Measurements from ENCODE around the gene PDHB. TPM values are rescaled to one million over a fixed set of nuclear protein-coding genes. Genes with fewer than 3 reads are reported as not detected.

The PDHB gene
- total and polyA plus RNA-seq, 2 of the 13 experiments (the other 11 are each of a cell fraction or from before 2014, with no cell fraction given) = 108 to 153 TPM

DNA sequence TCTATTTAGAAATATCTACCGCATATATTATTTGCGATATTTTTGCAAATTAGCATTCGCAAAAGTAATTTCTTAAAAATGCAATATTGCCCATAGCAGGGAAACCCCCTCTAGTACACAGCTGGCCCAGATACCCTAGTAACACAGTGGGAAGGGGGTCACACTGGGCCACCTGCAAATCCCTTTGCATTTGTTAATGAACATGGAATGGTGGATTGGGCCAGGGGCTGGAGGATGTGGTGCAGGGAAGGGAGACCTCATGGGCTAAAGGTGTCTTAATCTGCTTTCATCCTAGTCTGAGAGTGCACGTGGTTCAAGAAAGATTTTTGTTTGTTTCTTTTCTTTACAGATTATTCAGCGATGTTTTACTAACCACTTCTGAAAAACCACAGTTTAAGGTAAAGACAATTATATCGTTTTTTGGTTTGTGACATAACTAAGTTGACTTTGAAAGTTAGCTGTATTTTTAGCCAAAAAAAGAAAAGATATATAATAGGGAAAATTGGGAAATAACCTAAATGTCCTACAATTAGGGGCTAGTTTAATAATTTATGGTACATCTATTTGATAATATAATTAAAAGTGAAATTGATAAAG, 30.0 kb downstream of the PDHB start:
- H2AFZ ChIP-seq (ENCODE audit: low read length) = no peak overlapping the region
- in situ Hi-C loops (cut with HindIII; ENCODE audit: extremely low pct_ligation_motif_present, low pct_unique_long_range_greater_than_20kb) = no loop called here
- H3K27me3 ChIP-seq (ENCODE audit: control insufficient read depth in 1 of 2, insufficient read depth in 2 of 2, low read length in 2 of 2) = no peaks in the 10 kb centered on the region
- no peak overlapping the region for H3K9ac ChIP-seq (ENCODE audit: insufficient read depth, low read depth, low read length)
- no peak overlapping the region for H3K4me3 ChIP-seq (replicated peaks in 1 of 3; ENCODE audit: insufficient read depth in 1 of 3, low read depth in 2 of 3, low read length in 3 of 3)
- H4K20me1 ChIP-seq (ENCODE audit: insufficient read depth, low read length) = no peaks in the 10 kb centered on the region
- ChIA-PET CTCF (ENCODE audit: low intra/inter-chr PET ratio, low total read pairs) (no interaction called here), POLR2A (no interaction called here)
- H3K9me3 ChIP-seq (ENCODE audit: low read length) = no peaks in the 10 kb centered on the region
- H3K36me3 ChIP-seq (replicated peaks in 1 of 2; ENCODE audit: control insufficient read depth in 1 of 2, insufficient read depth in 2 of 2, low read length in 2 of 2) = peaks cover 3 to 7% of the 10 kb centered on the region in 2 experiments; a peak in 2 of 5 replicates
- no TSS peak for BruUV-seq (replicated peaks)
- H3K27ac ChIP-seq (ENCODE audit: extremely low read length, insufficient read depth, low read length) = no peak overlapping the region
- no peak for FAIRE-seq
- no peak for DNase-seq (ENCODE audit: low spot score)
- ATAC-seq = no peak
- H3K4me2 ChIP-seq (ENCODE audit: low read depth, low read length) = no peak overlapping the region
- WGBS (ENCODE audit: low lambda C conversion rate) = 90% methylated on average over 6 of the region's 6 CpGs
- intact Hi-C loops (cut with micrococcal nuclease; ENCODE audit: unreplicated experiment) = no loop called here
- H3K79me2 ChIP-seq (ENCODE audit: insufficient read depth, low read length) = no peaks in the 10 kb centered on the region
- TF ChIP-seq ZSCAN22 (CRISPR knock-in tag; IDR thresholded peaks at IDR 0.05) (no peak), REPIN1 (CRISPR knock-in tag; IDR thresholded peaks at IDR 0.05; ENCODE audit: borderline replicate concordance, low read depth) (no peak), ZFP62 (CRISPR knock-in tag; IDR thresholded peaks at IDR 0.05) (no peak), EHMT2 (IDR thresholded peaks at IDR 0.05; ENCODE audit: borderline replicate concordance, low read depth, low read length) (no peak), SRSF9 (IDR thresholded peaks at IDR 0.05; ENCODE audit: borderline replicate concordance, insufficient read depth, low read depth, low read length, poor library complexity, severe bottlenecking) (no peak), ATF7-NPFF (CRISPR knock-in tag; IDR thresholded peaks at IDR 0.05; ENCODE audit: low read depth) (no peak), ZNF749 (CRISPR knock-in tag; IDR thresholded peaks at IDR 0.05; ENCODE audit: borderline replicate concordance) (no peak)
- TF ChIP-seq, protein P1, sequence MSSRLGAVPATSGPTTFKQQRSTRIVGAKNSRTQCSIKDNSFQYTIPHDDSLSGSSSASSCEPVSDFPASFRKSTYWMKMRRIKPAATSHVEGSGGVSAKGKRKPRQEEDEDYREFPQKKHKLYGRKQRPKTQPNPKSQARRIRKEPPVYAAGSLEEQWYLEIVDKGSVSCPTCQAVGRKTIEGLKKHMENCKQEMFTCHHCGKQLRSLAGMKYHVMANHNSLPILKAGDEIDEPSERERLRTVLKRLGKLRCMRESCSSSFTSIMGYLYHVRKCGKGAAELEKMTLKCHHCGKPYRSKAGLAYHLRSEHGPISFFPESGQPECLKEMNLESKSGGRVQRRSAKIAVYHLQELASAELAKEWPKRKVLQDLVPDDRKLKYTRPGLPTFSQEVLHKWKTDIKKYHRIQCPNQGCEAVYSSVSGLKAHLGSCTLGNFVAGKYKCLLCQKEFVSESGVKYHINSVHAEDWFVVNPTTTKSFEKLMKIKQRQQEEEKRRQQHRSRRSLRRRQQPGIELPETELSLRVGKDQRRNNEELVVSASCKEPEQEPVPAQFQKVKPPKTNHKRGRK (CRISPR knock-in tag; IDR thresholded peaks at IDR 0.05) = no peak
- TF ChIP-seq, protein P2, sequence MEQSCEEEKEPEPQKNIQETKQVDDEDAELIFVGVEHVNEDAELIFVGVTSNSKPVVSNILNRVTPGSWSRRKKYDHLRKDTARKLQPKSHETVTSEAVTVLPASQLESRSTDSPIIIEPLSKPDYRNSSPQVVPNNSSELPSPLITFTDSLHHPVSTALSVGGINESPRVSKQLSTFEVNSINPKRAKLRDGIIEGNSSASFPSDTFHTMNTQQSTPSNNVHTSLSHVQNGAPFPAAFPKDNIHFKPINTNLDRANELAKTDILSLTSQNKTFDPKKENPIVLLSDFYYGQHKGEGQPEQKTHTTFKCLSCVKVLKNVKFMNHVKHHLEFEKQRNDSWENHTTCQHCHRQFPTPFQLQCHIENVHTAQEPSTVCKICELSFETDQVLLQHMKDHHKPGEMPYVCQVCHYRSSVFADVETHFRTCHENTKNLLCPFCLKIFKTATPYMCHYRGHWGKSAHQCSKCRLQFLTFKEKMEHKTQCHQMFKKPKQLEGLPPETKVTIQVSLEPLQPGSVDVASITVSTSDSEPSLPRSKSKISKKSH (CRISPR knock-in tag; IDR thresholded peaks at IDR 0.05; ENCODE audit: borderline replicate concordance) = no peak
- TF ChIP-seq, protein P3, sequence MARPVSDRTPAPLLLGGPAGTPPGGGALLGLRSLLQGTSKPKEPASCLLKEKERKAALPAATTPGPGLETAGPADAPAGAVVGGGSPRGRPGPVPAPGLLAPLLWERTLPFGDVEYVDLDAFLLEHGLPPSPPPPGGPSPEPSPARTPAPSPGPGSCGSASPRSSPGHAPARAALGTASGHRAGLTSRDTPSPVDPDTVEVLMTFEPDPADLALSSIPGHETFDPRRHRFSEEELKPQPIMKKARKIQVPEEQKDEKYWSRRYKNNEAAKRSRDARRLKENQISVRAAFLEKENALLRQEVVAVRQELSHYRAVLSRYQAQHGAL (CRISPR knock-in tag; IDR thresholded peaks at IDR 0.05; ENCODE audit: not compliant biosample characterization) = no peak
- no peaks in the 10 kb centered on the region for H3K4me1 ChIP-seq (ENCODE audit: insufficient read depth, low read length)

Measured in HepG2 (cell line).